Measurements from ENCODE around the gene UQCC2. TPM values are rescaled to one million over a fixed set of nuclear protein-coding genes. Genes with fewer than 3 reads are reported as not detected.

Gene UQCC2
- total RNA-seq, 2 experiments from 2014 or later, result 64.9 to 85.3 TPM

DNA sequence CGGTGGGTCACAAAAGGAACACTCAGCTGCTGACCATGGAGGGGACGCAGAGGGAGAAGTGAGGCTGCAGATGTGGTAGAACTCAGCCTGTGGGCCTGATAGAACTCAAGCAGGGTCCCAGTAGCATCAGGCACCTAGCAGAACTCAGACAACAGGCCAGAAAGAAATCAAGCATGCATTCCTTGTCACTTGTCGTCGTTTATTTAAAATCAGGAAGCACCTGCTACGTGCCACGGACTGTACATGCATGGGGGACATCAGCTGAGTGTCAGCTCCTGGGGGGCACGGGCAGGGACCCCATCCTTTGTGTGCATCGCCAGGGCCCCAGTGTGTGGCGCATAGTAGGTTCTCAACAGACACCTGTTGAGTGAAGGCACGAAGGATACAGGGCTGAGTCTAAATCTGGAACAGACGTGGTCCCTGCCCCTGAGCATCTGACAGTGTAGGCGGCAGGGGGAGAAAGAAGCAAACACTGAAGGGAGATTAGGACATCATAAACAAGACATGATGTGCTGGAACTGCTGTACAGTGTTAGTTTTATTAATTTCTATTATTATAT is 32.5 kb downstream of the UQCC2 start:
- no peak overlapping the region for H3K27ac ChIP-seq (ENCODE audit: low read depth, low read length, poor library complexity, severe bottlenecking)
- no peak overlapping the region for H3K4me2 ChIP-seq (ENCODE audit: low read length)
- CTCF ChIA-PET (ENCODE audit: unreplicated experiment), result no interaction called here
- H3K4me1 ChIP-seq (ENCODE audit: insufficient read depth, low read length, poor library complexity, severe bottlenecking), result no peaks in the 10 kb centered on the region
- DNase-seq (ENCODE audit: low spot score), result no peak
- H4K20me1 ChIP-seq (ENCODE audit: insufficient read depth, low read length), result no peaks in the 10 kb centered on the region
- intact Hi-C loops (cut with micrococcal nuclease; ENCODE audit: unreplicated experiment), result no loop called here
- POLR2A ChIA-PET, result no interaction called here
- H3K9me3 ChIP-seq (ENCODE audit: low read length), result no peaks in the 10 kb centered on the region
- peaks cover 97% of the 10 kb centered on the region for H3K36me3 ChIP-seq (ENCODE audit: insufficient read depth, low read length)
- no peak overlapping the region for H3K4me3 ChIP-seq (ENCODE audit: low read depth, low read length, poor library complexity, severe bottlenecking)
- no peaks in the 10 kb centered on the region for H3K79me2 ChIP-seq (ENCODE audit: insufficient read depth, low read depth, low read length)
- no peaks in the 10 kb centered on the region for H3K9me2 ChIP-seq (ENCODE audit: insufficient read depth, low read length)
- no peak for TF ChIP-seq EZH2phosphoT487 (IDR thresholded peaks at IDR 0.05; ENCODE audit: borderline replicate concordance, low read depth, low read length)
- TF ChIP-seq, protein P1, sequence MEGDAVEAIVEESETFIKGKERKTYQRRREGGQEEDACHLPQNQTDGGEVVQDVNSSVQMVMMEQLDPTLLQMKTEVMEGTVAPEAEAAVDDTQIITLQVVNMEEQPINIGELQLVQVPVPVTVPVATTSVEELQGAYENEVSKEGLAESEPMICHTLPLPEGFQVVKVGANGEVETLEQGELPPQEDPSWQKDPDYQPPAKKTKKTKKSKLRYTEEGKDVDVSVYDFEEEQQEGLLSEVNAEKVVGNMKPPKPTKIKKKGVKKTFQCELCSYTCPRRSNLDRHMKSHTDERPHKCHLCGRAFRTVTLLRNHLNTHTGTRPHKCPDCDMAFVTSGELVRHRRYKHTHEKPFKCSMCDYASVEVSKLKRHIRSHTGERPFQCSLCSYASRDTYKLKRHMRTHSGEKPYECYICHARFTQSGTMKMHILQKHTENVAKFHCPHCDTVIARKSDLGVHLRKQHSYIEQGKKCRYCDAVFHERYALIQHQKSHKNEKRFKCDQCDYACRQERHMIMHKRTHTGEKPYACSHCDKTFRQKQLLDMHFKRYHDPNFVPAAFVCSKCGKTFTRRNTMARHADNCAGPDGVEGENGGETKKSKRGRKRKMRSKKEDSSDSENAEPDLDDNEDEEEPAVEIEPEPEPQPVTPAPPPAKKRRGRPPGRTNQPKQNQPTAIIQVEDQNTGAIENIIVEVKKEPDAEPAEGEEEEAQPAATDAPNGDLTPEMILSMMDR (conservative IDR thresholded peaks at IDR 0.05; ENCODE audit: low read length), result no peak
- no peak overlapping the region for H2AFZ ChIP-seq (ENCODE audit: low read length)
- BruUV-seq (replicated peaks), result no TSS peak

DNA sequence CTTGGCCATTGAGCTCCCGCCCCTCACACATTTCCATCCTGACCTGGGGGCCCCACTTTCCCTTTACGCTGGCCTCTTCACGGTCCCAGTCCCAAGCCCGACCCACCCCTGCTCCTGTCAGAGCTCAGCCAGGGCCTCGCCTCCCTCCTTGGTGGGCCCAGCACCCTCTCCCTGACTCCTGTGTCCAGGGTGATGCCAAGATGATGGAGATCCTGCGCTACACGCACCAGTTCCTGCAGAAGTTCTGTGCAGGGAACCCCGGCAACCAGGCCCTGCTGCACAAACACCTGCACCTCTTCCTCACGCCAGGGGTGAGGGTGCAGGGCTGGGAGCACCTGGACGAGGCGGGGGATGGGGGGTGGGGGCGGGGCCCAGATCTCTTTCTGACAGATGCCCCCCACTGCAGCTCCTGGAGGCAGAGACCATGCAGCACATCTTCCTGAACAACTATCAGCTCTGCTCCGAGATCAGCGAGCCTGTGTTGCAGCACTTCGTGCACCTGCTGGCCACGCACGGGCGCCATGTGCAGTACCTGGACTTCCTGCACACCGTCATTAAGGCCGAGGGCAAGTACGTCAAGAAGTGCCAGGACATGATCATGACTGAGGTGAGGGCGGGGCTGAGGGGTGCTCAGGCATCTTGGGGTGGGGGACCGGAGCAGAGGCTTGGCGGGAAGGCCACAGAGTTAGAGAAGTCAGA is 33.1 kb downstream of the UQCC2 start:
- Histone ChIP-seq H3K79me2 (ENCODE audit: insufficient read depth, low read depth, low read length) (no peaks in the 10 kb centered on the region), H3K4me2 (ENCODE audit: low read length) (no peak overlapping the region), H3K4me3 (ENCODE audit: low read depth, low read length, poor library complexity, severe bottlenecking) (no peak overlapping the region), H3K9me2 (ENCODE audit: insufficient read depth, low read length) (no peaks in the 10 kb centered on the region), H2AFZ (ENCODE audit: low read length) (no peak overlapping the region), H3K4me1 (ENCODE audit: insufficient read depth, low read length, poor library complexity, severe bottlenecking) (no peaks in the 10 kb centered on the region), H4K20me1 (ENCODE audit: insufficient read depth, low read length) (no peaks in the 10 kb centered on the region), H3K36me3 (ENCODE audit: insufficient read depth, low read length) (peaks cover 97% of the 10 kb centered on the region), H3K9me3 (ENCODE audit: low read length) (no peaks in the 10 kb centered on the region), H3K27ac (ENCODE audit: low read depth, low read length, poor library complexity, severe bottlenecking) (no peak overlapping the region)
- POLR2A ChIA-PET, result no interaction called here
- no peak for TF ChIP-seq EZH2phosphoT487 (IDR thresholded peaks at IDR 0.05; ENCODE audit: borderline replicate concordance, low read depth, low read length)
- TF ChIP-seq, protein P1 (conservative IDR thresholded peaks at IDR 0.05; ENCODE audit: low read length), result no peak
- intact Hi-C loops (cut with micrococcal nuclease; ENCODE audit: unreplicated experiment), result no loop called here
- CTCF ChIA-PET (ENCODE audit: unreplicated experiment), result no interaction called here
- no TSS peak for BruUV-seq (replicated peaks)
- no peak for DNase-seq (ENCODE audit: low spot score)

DNA sequence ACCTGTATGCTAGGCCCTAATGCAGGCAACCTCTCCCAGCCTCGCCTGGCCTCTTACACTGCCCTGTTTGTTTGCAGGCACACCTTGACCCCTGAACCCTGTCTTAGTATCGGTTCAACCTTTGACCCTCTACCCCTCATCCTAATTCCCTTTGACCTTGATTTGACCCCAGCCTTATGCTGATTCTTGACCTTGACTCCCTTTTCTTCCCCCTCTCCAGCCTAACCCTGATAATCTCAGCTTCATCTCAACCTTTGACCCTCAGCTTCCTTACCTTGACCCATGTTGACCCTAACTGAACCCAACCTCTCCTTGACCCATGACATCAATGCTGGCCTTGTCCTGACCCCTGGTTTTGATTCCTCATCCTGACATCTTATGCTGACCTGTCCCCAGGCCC is 33.8 kb downstream of the UQCC2 start:
- H3K9me3 ChIP-seq (ENCODE audit: low read length), result no peaks in the 10 kb centered on the region
- no peak for DNase-seq (ENCODE audit: low spot score)
- no peak overlapping the region for H2AFZ ChIP-seq (ENCODE audit: low read length)
- no TSS peak for BruUV-seq (replicated peaks)
- intact Hi-C loops (cut with micrococcal nuclease; ENCODE audit: unreplicated experiment), result no loop called here
- ChIA-PET POLR2A (no interaction called here), CTCF (ENCODE audit: unreplicated experiment) (no interaction called here)
- H3K4me1 ChIP-seq (ENCODE audit: insufficient read depth, low read length, poor library complexity, severe bottlenecking), result no peaks in the 10 kb centered on the region
- no peaks in the 10 kb centered on the region for H4K20me1 ChIP-seq (ENCODE audit: insufficient read depth, low read length)
- peaks cover 97% of the 10 kb centered on the region for H3K36me3 ChIP-seq (ENCODE audit: insufficient read depth, low read length)
- H3K4me3 ChIP-seq (ENCODE audit: low read depth, low read length, poor library complexity, severe bottlenecking), result no peak overlapping the region
- no peak overlapping the region for H3K27ac ChIP-seq (ENCODE audit: low read depth, low read length, poor library complexity, severe bottlenecking)
- no peaks in the 10 kb centered on the region for H3K79me2 ChIP-seq (ENCODE audit: insufficient read depth, low read depth, low read length)
- TF ChIP-seq, protein P1 (conservative IDR thresholded peaks at IDR 0.05; ENCODE audit: low read length), result no peak
- no peak for TF ChIP-seq EZH2phosphoT487 (IDR thresholded peaks at IDR 0.05; ENCODE audit: borderline replicate concordance, low read depth, low read length)
- no peaks in the 10 kb centered on the region for H3K9me2 ChIP-seq (ENCODE audit: insufficient read depth, low read length)
- H3K4me2 ChIP-seq (ENCODE audit: low read length), result no peak overlapping the region
